ENCODE results near the gene IL1RAPL2.

GRCh38 chrX:105051364-105051763 is 485.4 kb downstream of the IL1RAPL2 start:
- no peak for TF ChIP-seq EZH2phosphoT487 (conservative IDR thresholded peaks at IDR 0.05; ENCODE audit: low read length)
- no peak for TF ChIP-seq CTCF (IDR thresholded peaks at IDR 0.05; ENCODE audit: insufficient read depth, low read length, poor library complexity, severe bottlenecking)

Data from SU-DHL-6 (cell line).